Motor neuron (in vitro differentiated cells): ENCODE data around the gene CNTLN. TPM values are rescaled to one million over a fixed set of nuclear protein-coding genes. Genes with fewer than 3 reads are reported as not detected.

Experiments used
- ATAC-seq, 8 experiments: fragments of 200-7000 bp; cut with Tn5 transposase; replicated peaks in 6 of 8; 2 replicates each; pipeline ENCODE4 v1.8.0; 2021; ENCODE audit warnings: mild to moderate bottlenecking in 8 of 8, moderate library complexity in 8 of 8
- H3K27ac ChIP-seq, 2 donors: fragments of 250-450 bp; sonication (Bioruptor Pico); 2 replicates each; pipeline ENCODE4 v1.9.0; 2021; ENCODE audit warnings: antibody characterized with exemption in 2 of 2, mild to moderate bottlenecking in 2 of 2, moderate library complexity in 1 of 2
- H3K4me1 ChIP-seq, 2 donors: fragments of 250-450 bp; sonication (Bioruptor Pico); replicated peaks in 1 of 2; 2 replicates each; pipeline ENCODE4 v1.6.1; 2021; ENCODE audit warnings: antibody characterized with exemption in 2 of 2, mild to moderate bottlenecking in 2 of 2, moderate library complexity in 1 of 2
- H3K4me3 ChIP-seq, 5 donors: fragments of 250-450 bp; sonication (Bioruptor Pico); 2 replicates each; pipeline ENCODE4 v1.9.0; 2021; ENCODE audit warnings: antibody characterized with exemption in 5 of 5, mild to moderate bottlenecking in 5 of 5, moderate library complexity in 4 of 5
- WGBS, 10 experiments: fragments of 450-650 bp; shearing (Covaris generic); methylation state at CpG; one replicate each; pipeline ENCODE4 v1.0.0; 2022; 5-methylcytosine and 5-hydroxymethylcytosine counted together
- in situ Hi-C, 9 experiments: fragments of 400-800 bp; cut with MboI; loops; one replicate each; pipeline ENCODE4 v1.15.0; 2021; ENCODE audit warnings: low sequenced_read_pairs in 9 of 9, low pct_unique_long_range_greater_than_20kb in 2 of 9; ENCODE audit not compliant: unreplicated experiment in 9 of 9
- total RNA-seq, 8 experiments: library from RNA; unstranded; fragments of 300-600 nt; gene quantifications; 2 replicates each; pipeline versions ENCODE4 v1.2.3 to v1.2.4, GENCODE V29; 2022

Gene CNTLN
- total RNA-seq, 8 experiments from 2014 or later = 6.3 to 19.0 (median 9.3) TPM

DNA sequence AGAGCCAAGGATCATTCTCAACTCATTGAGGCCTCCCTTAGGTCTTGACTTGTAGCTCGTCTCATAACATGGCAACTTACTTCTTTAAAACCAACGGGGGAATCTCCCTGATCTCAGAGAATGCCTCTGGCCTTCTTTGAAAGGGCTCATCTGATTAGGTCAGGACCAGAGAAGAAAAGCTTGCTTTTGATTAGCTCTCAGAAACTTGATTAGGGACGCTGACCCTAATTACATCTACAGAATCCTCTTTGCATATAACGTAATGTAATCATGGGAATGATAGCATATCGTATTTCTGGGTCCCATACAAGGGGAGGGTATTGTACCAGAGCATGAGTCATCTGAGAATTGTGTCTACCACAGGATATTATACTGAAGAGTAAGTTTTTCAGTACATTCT lies 318.9 kb downstream of the CNTLN start:
- no peak for ATAC-seq
- Histone ChIP-seq H3K4me3 (no peak overlapping the region), H3K27ac (no peak overlapping the region), H3K4me1 (no peaks in the 10 kb centered on the region)
- WGBS, 10 experiments = 81 to 100% (median 93%) methylated on average over 1 to 4 of the region's 5 CpGs; no CpG with 5 or more reads in 2 of the 10 experiments
- in situ Hi-C loops = loop anchor here in 5 of 9 experiments (25.0 kb wide), 5 partner anchors 241 to 1616 kb away; no protein-coding TSS in a partner anchor

GRCh38 chr9:17462869-17463464 lies 328.1 kb downstream of the CNTLN start:
- 20 to 67% (median 42%) methylated on average over 1 to 5 of the region's 5 CpGs for WGBS, 10 experiments
- in situ Hi-C loops = loop anchor here in 5 of 9 experiments (25.0 kb wide), 5 partner anchors 251 to 1626 kb away; no protein-coding TSS in a partner anchor
- no peak overlapping the region for H3K4me3 ChIP-seq
- ATAC-seq = peak in 4 of 8 experiments; percentile 34 to 49 (median 42)
- H3K4me1 ChIP-seq = no peaks in the 10 kb centered on the region
- no peak overlapping the region for H3K27ac ChIP-seq

- Histone ChIP-seq H3K27ac (no peak overlapping the region), H3K4me3 (no peak overlapping the region), H3K4me1 (no peaks in the 10 kb centered on the region)
- in situ Hi-C loops = loop anchor here in 5 of 9 experiments (25.0 kb wide), 5 partner anchors 258 to 1633 kb away; no protein-coding TSS in a partner anchor
- WGBS, 10 experiments = 8 to 100% (median 90%) methylated on average over 1 to 5 of the region's 5 CpGs
- peak in 3 of 8 experiments; percentile 94 to 98 (median 97) for ATAC-seq
Measured at GRCh38 chr9:17470036-17470813, 335.4 kb downstream of the CNTLN start.

DNA sequence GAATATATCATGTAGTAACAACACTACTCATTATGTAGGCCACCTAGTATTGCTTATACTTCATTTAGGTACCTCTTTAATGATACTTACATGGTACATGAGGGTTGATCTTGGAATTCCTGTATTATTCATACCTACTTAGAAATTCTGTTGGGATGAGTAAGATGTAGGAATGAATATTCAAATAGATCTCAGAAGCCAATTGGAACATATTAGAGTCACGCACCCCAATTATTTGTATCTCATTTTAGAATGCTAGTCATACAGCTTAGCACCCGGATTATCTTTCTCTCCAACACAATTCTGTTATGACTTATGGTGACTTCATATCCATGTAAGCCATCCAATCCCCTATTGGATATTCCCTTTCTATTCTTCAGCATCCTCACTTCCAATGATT lies 337.3 kb downstream of the CNTLN start:
- ATAC-seq = peak in 2 of 8 experiments; percentile 10 to 25
- Histone ChIP-seq H3K4me1 (no peaks in the 10 kb centered on the region), H3K4me3 (no peak overlapping the region), H3K27ac (no peak overlapping the region)
- in situ Hi-C loops = loop anchor here in 5 of 9 experiments (25.0 kb wide), 5 partner anchors 260 to 1635 kb away; no protein-coding TSS in a partner anchor
- WGBS, 10 experiments = 18 to 100% (median 83%) methylated on average over 1 to 2 of the region's 2 CpGs; no CpG with 5 or more reads in 2 of the 10 experiments

DNA sequence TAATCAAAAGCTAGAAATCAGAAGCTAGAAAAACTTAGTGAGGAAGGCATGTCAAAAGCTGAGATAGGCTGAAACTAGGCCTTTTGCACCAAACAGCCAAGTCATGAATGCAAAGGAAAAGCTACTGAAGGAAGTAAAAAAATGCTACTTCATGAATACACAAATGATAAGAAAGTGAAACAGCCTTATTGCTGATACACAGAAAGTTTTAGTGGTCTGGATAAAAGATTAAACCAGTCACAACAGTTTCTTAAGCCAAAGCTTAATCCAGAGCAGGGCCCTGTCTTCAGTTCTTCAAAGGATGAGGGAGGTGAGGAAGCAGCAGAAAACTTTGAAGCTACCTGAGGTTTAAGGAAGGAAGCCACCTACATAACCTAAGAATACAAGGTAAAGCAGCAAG lies 341.6 kb downstream of the CNTLN start:
- H3K27ac ChIP-seq = no peak overlapping the region
- no peaks in the 10 kb centered on the region for H3K4me1 ChIP-seq
- in situ Hi-C loops = no loop called here
- ATAC-seq = no peak
- no peak overlapping the region for H3K4me3 ChIP-seq

- no peaks in the 10 kb centered on the region for H3K4me1 ChIP-seq
- H3K27ac ChIP-seq = no peak overlapping the region
- H3K4me3 ChIP-seq = no peak overlapping the region
- ATAC-seq = no peak
- in situ Hi-C loops = no loop called here
Measured at GRCh38 chr9:17477816-17478215, 343.0 kb downstream of the CNTLN start.

- no peak overlapping the region for H3K4me3 ChIP-seq
- no peak overlapping the region for H3K27ac ChIP-seq
- 90 to 100% (median 95%) methylated on average over 1 to 4 of the region's 4 CpGs; no CpG with 5 or more reads in 7 of the 10 experiments for WGBS, 10 experiments
- no peaks in the 10 kb centered on the region for H3K4me1 ChIP-seq
- no peak for ATAC-seq
- in situ Hi-C loops = no loop called here
Measured at GRCh38 chr9:17480966-17481365, 346.1 kb downstream of the CNTLN start.

GRCh38 chr9:17481565-17481964 lies 346.7 kb downstream of the CNTLN start:
- no peak overlapping the region for H3K27ac ChIP-seq
- H3K4me3 ChIP-seq = no peak overlapping the region
- H3K4me1 ChIP-seq = no peaks in the 10 kb centered on the region
- in situ Hi-C loops = no loop called here
- ATAC-seq = peak in 2 of 8 experiments; percentile 41 to 48

DNA sequence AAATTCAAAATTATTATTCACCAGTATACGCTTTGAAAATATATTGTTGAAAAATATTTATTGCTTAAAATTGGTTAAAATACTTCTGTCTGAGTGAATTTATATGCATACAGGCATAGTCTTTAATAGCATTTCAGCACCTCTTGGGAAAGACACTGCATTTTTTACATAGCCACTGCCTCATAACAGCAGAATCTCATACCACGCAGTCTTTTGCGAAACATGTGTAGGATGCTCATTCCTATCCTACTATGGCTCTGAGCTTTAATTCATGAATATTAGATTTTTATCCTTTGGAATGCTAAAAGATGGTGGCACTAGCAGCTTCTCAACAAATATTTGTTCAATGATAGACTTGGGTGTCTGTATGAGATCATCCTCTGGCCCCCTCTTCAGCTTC lies 350.1 kb downstream of the CNTLN start:
- ATAC-seq = no peak
- no peak overlapping the region for H3K27ac ChIP-seq
- peaks cover 0 to 17% of the 10 kb centered on the region in 2 donors for H3K4me1 ChIP-seq
- in situ Hi-C loops = no loop called here
- WGBS, 10 experiments = 90 to 100% (median 100%) methylated on average over 1 to 3 of the region's 3 CpGs; no CpG with 5 or more reads in 1 of the 10 experiments
- H3K4me3 ChIP-seq = no peak overlapping the region

DNA sequence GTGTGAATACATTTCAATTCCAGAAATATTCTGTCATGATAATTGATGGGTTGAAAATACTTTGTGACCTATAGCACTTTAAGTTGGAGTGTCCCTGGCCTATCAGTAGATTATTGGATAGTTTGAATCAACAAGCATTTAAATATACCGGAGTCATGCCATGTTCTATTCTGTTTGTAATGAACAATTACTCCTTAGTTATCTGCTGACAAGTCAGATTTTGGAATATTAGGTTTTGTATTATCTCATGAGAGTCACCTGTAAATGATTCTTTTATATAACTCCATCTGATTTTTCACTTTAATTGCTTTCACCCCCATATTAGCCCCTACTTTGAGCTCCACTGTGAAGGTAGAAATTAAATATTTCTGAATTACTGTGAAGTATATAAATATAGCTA lies 351.6 kb downstream of the CNTLN start:
- ATAC-seq = no peak
- 80 to 100% (median 100%) methylated on average over 1 of the region's 1 CpG; no CpG with 5 or more reads in 2 of the 10 experiments for WGBS, 10 experiments

DNA sequence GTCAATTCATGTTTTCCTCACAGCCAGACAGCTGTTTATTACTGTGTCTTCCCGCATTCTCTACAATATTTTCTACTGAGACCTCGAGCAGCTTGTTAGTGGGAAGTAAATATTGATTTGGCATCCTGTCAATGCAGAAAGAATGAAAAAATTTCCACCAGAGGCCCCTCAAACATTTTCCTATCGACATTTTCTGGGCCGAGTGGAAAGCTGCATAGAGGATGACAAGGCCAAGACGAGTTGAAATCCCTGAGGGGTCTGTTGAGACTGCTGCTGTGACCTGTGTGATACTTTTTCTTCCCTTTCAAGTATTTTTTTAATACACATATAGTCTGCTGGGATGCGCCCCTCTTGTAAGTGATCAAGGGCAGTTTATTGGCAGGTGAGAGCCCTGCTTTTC lies 352.6 kb downstream of the CNTLN start:
- 59 to 91% (median 73%) methylated on average over 2 to 6 of the region's 6 CpGs; no CpG with 5 or more reads in 2 of the 10 experiments for WGBS, 10 experiments
- in situ Hi-C loops = no loop called here
- H3K4me3 ChIP-seq = no peak overlapping the region
- ATAC-seq = peak in 3 of 8 experiments; percentile 58 to 74 (median 59)
- H3K4me1 ChIP-seq = peaks cover 0 to 17% of the 10 kb centered on the region in 2 donors
- no peak overlapping the region for H3K27ac ChIP-seq

More for the DNA sequence above, 351.6 kb downstream of the CNTLN start:
- Histone ChIP-seq H3K4me3 (no peak overlapping the region), H3K27ac (no peak overlapping the region), H3K4me1 (peaks cover 0 to 17% of the 10 kb centered on the region in 2 donors)
- in situ Hi-C loops = no loop called here

DNA sequence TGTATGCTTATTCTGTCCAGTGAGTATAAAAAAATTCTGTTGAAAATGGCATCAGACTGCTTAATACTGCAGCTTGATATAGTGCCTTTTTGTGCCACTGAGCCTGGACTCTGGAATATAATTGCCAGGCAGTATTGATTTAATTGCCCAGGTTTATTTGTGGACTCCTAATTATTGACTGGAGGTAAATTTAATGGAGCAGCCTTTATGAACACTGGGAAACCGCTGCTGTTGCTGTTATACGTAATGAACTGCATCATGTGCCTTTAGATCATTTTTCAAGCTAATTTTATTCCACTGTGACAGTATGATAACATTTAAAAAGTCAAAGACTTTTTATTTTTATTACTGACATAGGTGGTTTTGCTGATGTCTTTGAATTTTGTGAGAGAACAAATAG lies 353.8 kb downstream of the CNTLN start:
- WGBS, 10 experiments = 49 to 100% (median 78%) methylated on average over 1 to 2 of the region's 2 CpGs; no CpG with 5 or more reads in 1 of the 10 experiments
- Histone ChIP-seq H3K4me1 (peaks cover 0 to 17% of the 10 kb centered on the region in 2 donors), H3K27ac (no peak overlapping the region), H3K4me3 (no peak overlapping the region)
- in situ Hi-C loops = no loop called here
- peak in 5 of 8 experiments; percentile 19 to 80 (median 38) for ATAC-seq

DNA sequence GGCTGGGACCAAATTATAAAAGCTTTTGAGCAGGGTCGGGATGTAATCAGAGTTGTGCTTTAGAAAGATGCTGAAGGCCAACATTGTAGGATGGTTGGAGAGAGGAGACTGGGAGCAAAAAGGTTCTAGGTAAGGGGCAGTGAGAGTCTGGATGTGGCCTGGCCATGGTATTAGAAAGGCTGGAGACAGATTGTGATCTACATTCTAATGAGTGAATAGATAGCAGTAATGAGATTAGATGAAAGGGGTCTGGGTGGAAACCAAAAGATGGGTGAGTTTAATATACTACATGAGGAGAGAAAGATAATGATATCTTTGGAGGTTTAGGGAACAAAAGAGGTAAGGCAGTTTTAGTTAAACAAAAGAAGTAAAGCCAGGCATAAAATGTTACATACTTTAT lies 355.3 kb downstream of the CNTLN start:
- H3K4me1 ChIP-seq = peaks cover 0 to 17% of the 10 kb centered on the region in 2 donors
- H3K4me3 ChIP-seq = no peak overlapping the region
- no peak overlapping the region for H3K27ac ChIP-seq
- 33 to 100% (median 83%) methylated on average over 1 of the region's 1 CpG; no CpG with 5 or more reads in 1 of the 10 experiments for WGBS, 10 experiments
- in situ Hi-C loops = no loop called here
- ATAC-seq = no peak
